Inflammatory macrophage (primary cell): Measurements from ENCODE around the gene PGLYRP1.

Experiments
- DNase-seq, 2 donors: peaks; one replicate each; pipeline ENCODE4 v3.0.0-alpha.2; 2020 to 2022

Gene PGLYRP1

DNA sequence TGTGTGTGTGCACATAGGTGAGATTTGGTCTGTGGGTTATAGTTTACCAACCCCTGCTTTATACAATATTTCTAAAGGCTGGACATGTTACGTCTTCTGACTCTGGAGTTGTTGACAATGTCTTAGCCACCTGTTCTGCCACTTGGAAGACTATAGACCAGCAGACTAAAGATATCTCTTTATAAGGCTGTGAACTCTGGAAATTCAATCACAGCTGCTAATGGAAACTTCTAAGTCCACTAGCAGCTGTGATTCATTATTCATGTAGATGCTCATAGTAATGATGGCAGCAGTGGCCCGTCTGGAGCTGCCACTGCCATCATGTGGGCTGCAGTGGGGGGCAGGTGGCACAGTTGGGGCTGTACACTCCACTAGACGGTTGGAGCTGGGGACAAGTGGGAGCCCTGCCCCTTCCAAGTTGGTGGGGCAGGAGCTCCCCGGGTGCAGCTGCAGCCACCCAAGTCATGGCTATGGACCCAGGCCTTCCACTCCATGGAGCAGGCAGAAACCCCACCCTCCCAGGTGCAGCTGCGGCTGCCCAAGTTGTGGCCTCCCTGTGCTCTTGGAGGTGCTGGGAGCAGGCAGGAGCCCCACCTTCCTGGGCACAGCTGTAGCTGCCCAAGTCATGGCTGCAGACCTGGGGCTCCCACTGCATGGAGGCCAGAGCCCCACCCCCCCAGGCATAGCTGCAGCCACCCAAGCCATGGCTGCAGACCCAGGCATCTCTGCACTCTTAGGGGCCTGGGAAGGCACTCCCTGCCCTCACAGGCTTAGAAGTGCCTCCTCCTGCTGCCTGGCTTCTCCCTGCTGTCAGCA is 9.1 kb upstream of the PGLYRP1 start:
- no peak for DNase-seq

DNA sequence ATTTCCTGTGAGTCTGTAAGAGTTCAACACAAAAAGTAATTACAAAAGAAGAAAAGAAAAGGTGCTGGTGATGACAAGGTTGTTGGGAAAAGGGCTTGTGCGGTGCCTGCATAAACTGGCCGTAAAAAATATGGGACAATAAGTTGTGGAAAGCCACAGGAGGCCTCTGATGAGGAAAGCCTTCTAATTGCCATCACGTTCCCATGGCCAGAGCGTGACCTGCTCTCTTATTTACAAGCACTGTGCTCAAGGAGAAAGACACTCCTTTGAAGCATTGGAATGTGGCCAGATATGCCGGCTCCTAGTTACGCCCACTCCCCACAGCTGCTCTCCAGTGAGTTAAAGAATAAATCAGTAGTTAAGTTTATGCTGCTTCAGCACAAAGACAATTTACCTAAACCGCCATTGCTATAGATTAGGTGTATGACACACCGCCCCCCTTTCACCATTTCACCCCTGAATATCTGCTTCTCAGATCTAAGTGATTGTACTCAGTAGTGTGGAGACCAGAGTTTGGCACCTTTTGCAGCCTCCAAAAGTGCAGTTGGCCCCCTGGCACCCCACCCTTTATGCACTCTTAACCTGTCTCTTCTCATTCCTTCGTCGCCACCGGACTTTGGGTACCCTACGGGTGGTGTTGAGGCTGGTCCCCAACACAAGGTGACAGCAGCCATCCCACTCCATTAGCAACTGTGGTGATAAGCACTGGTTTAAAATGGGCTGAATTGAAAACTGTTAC is 8.1 kb upstream of the PGLYRP1 start:
- DNase-seq: no peak

- peak; percentile 34 to 44 for DNase-seq
Measured at GRCh38 chr19:46025835-46026234, 3.0 kb upstream of the PGLYRP1 start.

- DNase-seq: peak; percentile 19 to 32
Measured at GRCh38 chr19:46023311-46023779, 492 bp upstream of the PGLYRP1 start.

DNA sequence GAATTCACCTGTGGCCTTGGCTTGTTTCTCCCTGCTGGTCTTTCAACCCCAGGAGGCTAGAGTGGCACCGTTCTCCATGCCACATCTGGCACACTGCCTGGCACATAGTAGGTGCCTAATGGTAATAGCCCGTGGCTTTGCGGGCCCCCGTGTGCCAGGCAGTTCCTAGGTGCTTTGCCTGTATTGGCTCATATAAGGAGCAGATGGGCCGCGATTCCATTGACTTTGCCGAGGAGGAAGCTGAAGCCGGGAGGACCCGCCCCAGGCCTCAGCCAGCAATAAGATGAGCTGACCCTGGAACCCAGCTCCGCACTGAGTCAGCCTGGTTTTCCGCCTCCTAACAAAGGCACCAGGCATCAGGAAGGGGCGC is 807 bp downstream of the PGLYRP1 start:
- no peak for DNase-seq

DNA sequence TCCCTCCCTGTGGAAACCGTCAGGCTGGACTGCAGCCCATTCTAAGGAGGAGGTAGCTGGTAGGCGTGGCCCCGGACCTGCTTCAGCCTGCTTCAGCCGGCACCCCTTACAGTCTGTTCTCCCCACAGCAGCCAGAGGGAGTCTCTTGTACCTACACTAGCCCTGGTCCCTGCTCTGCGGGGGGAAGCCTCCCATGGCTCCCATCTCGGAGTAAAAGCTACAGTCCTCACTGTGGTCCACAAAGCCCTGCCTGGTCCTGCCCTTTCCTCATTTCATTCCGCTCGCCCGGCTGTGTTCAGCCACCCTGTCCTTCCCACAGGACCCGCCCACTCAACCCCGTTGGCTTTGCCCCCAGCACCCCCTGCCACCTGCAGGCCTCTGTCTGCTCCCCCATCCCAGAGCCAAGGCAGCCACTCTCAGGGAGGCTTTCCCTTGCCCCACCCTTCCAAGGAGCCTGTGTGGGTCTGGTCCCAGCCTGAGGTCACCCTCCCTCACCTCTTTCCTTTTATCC is 1.3 kb downstream of the PGLYRP1 start:
- no peak for DNase-seq

GRCh38 chr19:46020819-46021125 is 2.1 kb downstream of the PGLYRP1 start:
- no peak for DNase-seq

GRCh38 chr19:46019270-46019669 is 3.6 kb downstream of the PGLYRP1 start:
- DNase-seq: no peak

GRCh38 chr19:46018729-46019251 is 4.1 kb downstream of the PGLYRP1 start:
- no peak for DNase-seq

DNA sequence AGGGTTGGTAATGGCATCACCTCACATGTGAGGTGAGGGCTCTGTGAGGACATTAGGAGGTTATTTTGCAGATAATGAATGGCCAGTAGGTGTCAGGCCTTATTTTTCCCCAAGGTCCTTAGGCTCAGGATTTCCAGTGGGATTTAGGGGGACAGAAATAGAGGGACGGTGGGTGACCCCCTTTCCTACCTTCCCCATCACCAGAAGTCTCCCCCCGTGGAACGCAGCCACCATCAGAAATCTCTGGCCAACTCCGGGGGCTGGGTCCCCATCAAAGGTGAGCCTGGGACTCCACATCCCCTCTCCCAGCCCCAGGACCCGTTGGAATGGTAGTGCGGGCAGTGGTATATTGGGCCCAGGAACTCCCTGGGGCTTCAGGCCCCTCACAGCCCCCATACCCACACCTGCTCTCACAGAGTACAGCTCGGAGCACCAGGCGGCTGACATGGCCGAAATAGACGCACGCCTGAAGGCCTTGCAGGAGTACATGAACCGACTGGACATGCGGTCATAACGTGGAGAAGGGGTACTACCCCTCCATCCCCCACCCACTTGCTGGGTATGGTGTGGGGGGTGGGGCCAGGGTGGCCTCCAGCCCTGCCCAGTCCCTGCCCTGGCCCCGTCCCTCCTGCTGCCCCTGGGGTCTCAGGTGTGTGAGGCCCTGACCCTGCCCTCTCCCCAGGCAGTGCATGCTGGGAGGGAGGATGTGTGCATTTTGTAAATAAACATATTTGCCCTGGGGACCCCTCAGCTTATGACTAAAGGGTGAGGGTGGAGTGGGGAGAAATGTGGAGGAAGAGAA is 4.8 kb downstream of the PGLYRP1 start:
- no peak for DNase-seq

DNA sequence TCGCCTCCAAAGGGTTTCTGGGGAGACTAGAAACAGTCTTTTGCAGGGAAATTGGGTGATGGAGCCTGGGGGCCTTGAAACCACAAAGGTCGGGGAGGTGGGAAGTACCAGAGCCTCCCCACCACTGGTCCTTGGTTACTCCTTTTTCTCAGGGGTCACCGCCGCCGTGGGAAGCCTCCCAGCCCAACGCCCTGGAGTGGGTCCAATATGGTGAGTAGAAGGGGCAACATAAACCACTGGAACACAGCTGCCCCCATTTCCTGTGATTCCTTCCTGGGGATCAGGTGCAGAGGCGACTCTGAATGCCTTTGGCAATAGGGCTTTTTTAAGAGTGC is 5.8 kb downstream of the PGLYRP1 start:
- no peak for DNase-seq

GRCh38 chr19:46016426-46017094 is 6.3 kb downstream of the PGLYRP1 start:
- DNase-seq: peak; percentile 83 to 84

DNA sequence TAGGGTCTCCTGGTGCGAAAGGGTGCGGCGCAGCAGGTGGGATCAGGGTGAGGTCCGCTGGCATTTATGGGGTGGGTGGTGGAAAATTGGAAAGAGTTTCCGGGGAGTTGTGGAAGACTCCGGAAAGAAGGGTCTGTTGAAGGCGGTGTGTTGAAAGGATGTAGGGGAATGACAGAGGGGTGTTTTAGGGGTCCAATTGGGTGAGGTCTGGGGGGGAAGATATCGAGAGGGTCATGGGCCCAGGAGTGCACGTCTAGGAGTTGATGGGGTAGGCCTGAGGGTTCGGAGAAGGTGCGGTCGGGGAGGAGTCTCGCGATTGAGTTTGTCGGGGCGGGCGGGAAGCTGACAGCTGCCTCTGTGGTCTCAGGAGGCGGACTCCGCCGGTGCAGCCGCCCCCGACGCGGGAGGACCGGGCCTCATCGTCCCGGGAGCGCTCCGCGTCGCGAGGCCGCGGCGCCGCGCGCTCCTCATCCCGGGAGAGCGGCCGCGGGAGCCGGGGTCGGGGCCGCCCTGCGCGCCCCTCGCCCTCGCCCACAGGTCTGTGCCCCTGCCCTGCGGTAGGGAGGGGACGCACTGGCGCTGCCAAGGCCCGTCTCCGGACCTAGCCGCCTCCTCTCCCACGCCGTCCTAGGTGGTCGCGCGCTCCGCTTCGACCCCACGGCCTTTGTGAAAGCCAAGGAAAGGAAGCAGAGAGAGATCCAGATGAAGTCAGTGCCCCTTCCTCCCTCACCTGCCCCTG is 7.0 kb downstream of the PGLYRP1 start:
- no peak for DNase-seq

GRCh38 chr19:46014941-46015686 is 7.7 kb downstream of the PGLYRP1 start:
- peak; percentile 26 to 48 for DNase-seq

DNA sequence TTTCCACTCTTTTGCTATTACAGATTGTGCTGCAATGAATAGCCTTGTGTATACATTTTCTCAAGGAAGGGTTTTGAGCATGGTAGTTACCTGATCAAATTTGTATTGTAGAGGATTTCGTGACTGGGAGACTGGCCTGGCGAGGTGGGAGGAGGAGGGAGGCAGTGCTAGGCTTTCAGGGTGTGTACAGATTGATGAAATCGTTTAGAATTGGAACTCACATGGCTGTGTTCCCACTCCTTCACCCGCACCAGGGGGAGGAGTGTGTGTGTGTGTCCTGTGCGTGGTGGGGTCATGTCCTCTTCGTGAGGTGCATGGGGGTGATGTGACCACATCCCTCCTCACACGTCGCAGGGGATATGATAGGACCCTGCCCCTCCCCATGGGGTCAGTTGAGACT is 8.3 kb downstream of the PGLYRP1 start:
- DNase-seq: no peak

DNA sequence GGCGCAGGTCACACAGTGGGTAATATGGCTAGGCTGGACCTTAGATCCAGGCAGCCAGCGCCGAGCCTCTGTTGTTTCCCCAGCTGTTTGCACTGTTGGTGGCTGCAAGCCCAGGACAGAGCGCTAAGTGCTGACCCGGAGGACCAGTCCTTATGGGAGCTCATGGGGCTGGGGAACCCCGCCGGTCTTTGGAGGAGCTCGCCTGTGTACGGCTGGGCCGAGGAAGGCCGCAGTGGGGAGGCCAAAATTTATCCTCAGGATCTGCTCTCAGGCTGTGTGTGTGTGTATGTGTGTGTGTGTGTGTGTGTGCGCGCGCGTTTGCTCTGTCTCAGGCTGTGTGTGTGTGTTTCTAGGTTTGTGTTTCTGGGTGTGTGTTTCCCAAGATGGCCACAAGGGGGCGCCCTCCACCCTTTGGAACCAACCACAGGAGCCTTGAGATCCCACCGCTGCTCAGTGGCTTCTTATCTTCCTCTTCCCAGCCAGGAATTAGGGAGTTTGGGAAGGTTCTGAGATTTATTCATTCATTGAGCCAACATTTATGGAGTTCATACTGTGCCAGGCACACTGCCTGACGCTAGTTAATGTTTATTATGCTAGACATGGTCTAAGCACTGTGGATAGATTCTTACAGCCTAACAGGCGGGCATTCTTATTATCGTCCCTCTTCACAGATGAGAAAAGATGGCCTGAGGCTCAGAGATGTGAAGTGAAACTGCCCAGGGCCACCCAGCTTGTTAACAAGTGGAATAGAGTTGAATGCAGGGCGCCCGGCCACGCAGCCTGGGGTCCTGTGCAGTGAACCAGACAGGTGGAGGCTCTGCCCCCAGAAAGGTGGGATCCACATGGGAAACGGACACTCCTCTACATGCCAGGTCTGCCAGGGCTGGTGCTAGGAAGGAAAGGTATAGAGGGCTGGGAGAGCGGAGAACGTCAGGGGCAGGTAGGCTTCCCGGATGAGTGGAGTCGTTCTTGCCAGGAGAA is 13.0 kb downstream of the PGLYRP1 start:
- peak; percentile 49 to 70 for DNase-seq

DNA sequence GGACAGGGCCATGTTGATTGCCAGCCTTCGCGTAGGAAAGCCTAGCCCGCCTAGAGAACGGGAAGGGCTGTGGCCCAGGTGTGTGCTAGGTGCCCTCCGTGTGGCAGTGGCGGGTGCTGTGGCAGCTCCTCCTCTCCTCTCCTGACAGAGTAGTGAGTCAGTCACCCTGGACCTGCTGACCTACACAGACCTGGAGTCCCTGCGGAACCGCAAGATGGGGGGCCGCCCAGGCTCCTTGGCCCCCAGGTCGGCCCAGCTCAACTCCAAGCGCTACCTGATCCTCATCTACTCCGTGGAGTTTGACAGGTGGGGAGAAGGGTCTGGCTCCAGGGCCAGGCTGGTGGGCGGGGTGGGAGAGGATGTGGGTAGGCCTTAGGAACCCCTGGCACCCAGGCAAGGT is 16.4 kb downstream of the PGLYRP1 start:
- DNase-seq: no peak

DNA sequence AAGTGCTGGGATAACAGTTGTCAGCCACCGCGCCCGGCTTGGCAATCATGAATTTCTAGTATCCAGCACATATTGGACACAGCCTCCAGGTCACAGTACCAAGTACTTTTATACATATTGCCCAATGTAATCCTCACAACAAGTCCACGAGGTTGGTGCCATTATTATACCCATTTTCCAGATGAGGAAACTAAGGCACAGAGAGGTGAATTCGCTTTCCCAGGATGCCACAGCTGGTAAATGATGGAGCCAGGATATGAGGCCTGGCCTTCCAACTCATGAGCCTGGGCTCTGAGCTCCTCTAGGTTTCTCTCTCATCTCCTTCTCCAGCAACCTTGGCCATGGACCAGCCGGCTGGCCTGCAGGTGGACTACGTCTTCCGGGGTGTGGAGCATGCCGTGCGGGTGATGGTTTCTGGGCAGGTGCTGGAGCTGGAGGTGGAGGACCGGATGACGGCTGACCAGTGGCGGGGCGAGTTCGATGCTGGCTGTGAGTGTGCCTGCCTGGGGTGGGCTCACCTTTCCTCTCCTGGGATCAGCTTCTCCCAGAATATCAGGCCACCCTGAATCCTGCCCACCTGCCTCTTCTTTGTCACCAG is 20.1 kb downstream of the PGLYRP1 start:
- DNase-seq: no peak
